ENCODE data around the gene MSL2.
"Not testable (repeated sequence)": the region's sequence is repeated elsewhere in the genome, so short reads cannot be mapped to it uniquely, and the experiment has no call there.

MSL2 gene

GRCh38 chr3:136192831-136193230 is 3.3 kb downstream of the MSL2 start:
- Histone ChIP-seq H3K4ac (ENCODE audit: low read length) (no peak overlapping the region), H3K9me3 (replicated peaks in 1 of 2; ENCODE audit: control insufficient read depth in 2 of 2, insufficient read depth in 1 of 2, low read depth in 1 of 2, low read length in 2 of 2) (peaks cover 0 to 12% of the 10 kb centered on the region in 2 donors)
- WGBS, 2 donors (ENCODE audit: extremely low coverage in 2 of 2, insufficient read length in 2 of 2, insufficient replicate concordance in 1 of 2): no CpG with 5 or more reads among the region's 2 CpGs

GRCh38 chr3:136192195-136192594 is 3.9 kb downstream of the MSL2 start:
- H3K9me3 ChIP-seq (replicated peaks in 1 of 2; ENCODE audit: control insufficient read depth in 2 of 2, insufficient read depth in 1 of 2, low read depth in 1 of 2, low read length in 2 of 2): peaks cover 0 to 12% of the 10 kb centered on the region in 2 donors
- H3K23ac ChIP-seq (ENCODE audit: low read depth, low read length, poor library complexity); H3K18ac ChIP-seq (ENCODE audit: low read length); H3K4ac ChIP-seq (ENCODE audit: low read length); DNase-seq (ENCODE audit: low spot score); H4K8ac ChIP-seq (ENCODE audit: low read depth, low read length); H2BK15ac ChIP-seq (ENCODE audit: low read length); H2BK12ac ChIP-seq (ENCODE audit: low read length); H3K4me1 ChIP-seq (ENCODE audit: control insufficient read depth in 2 of 2, insufficient read depth in 1 of 2, low read depth in 1 of 2, low read length in 2 of 2); H3K4me2 ChIP-seq (ENCODE audit: insufficient read depth, low read length, poor library complexity, severe bottlenecking); H2BK120ac ChIP-seq (ENCODE audit: low read depth, low read length); H3K9ac ChIP-seq (ENCODE audit: low read depth, low read length, poor library complexity); H3K27ac ChIP-seq (replicated peaks; ENCODE audit: low read length); H2AK5ac ChIP-seq (ENCODE audit: low read depth, low read length); H3K14ac ChIP-seq (ENCODE audit: low read length); H3K27me3 ChIP-seq (ENCODE audit: control insufficient read depth in 3 of 3, insufficient read depth in 3 of 3, low read depth in 1 of 3, low read length in 3 of 3); H2BK5ac ChIP-seq (ENCODE audit: low read length); H3K79me1 ChIP-seq (ENCODE audit: low read depth, low read length); H2AFZ ChIP-seq (ENCODE audit: low read length); H4K91ac ChIP-seq (ENCODE audit: low read depth, low read length, poor library complexity): not testable (repeated sequence)
- WGBS, 2 donors (ENCODE audit: extremely low coverage in 2 of 2, insufficient read length in 2 of 2, insufficient replicate concordance in 1 of 2): no CpG with 5 or more reads among the region's 6 CpGs
- peaks cover 0 to 22% of the 10 kb centered on the region in 2 donors for H3K36me3 ChIP-seq (replicated peaks in 1 of 2; ENCODE audit: control insufficient read depth in 2 of 2, insufficient read depth in 2 of 2, low read length in 2 of 2)
- peak overlapping the region in 1 of 2 donors; percentile 21 for H3K4me3 ChIP-seq (ENCODE audit: low read length in 2 of 2)

More at GRCh38 chr3:136192831-136193230, 3.3 kb downstream of the MSL2 start:
- H3K4me3 ChIP-seq (ENCODE audit: low read length in 2 of 2): peak overlapping the region in 1 of 2 donors; percentile 86
- no peak overlapping the region for H4K91ac ChIP-seq (ENCODE audit: low read depth, low read length, poor library complexity)
- no peak overlapping the region for H2AK5ac ChIP-seq (ENCODE audit: low read depth, low read length)
- H3K9ac ChIP-seq (ENCODE audit: low read depth, low read length, poor library complexity): no peak overlapping the region
- no peak overlapping the region for H3K18ac ChIP-seq (ENCODE audit: low read length)
- peaks cover 7% of the 10 kb centered on the region for H3K79me1 ChIP-seq (ENCODE audit: low read depth, low read length)
- H3K4me1 ChIP-seq (ENCODE audit: control insufficient read depth in 2 of 2, insufficient read depth in 1 of 2, low read depth in 1 of 2, low read length in 2 of 2): peaks cover 5 to 8% of the 10 kb centered on the region in 2 donors
- H3K36me3 ChIP-seq (replicated peaks in 1 of 2; ENCODE audit: control insufficient read depth in 2 of 2, insufficient read depth in 2 of 2, low read length in 2 of 2): peaks cover 0 to 22% of the 10 kb centered on the region in 2 donors
- no peak overlapping the region for H2BK120ac ChIP-seq (ENCODE audit: low read depth, low read length)
- H3K4me2 ChIP-seq (ENCODE audit: insufficient read depth, low read length, poor library complexity, severe bottlenecking): no peak overlapping the region
- no peak overlapping the region for H2BK15ac ChIP-seq (ENCODE audit: low read length)
- no peak overlapping the region for H2BK12ac ChIP-seq (ENCODE audit: low read length)
- DNase-seq (ENCODE audit: low spot score): no peak
- H3K27me3 ChIP-seq (ENCODE audit: control insufficient read depth in 3 of 3, insufficient read depth in 3 of 3, low read depth in 1 of 3, low read length in 3 of 3): no peaks in the 10 kb centered on the region
- H4K8ac ChIP-seq (ENCODE audit: low read depth, low read length): no peak overlapping the region
- no peak overlapping the region for H2AFZ ChIP-seq (ENCODE audit: low read length)
- no peak overlapping the region for H3K23ac ChIP-seq (ENCODE audit: low read depth, low read length, poor library complexity)
- no peak overlapping the region for H2BK5ac ChIP-seq (ENCODE audit: low read length)
- no peak overlapping the region for H3K27ac ChIP-seq (replicated peaks; ENCODE audit: low read length)
- no peak overlapping the region for H3K14ac ChIP-seq (ENCODE audit: low read length)

- Histone ChIP-seq H4K8ac (ENCODE audit: low read depth, low read length) (no peak overlapping the region), H2BK12ac (ENCODE audit: low read length) (no peak overlapping the region), H2BK5ac (ENCODE audit: low read length) (no peak overlapping the region), H2BK120ac (ENCODE audit: low read depth, low read length) (no peak overlapping the region), H3K27ac (replicated peaks; ENCODE audit: low read length) (no peak overlapping the region), H2BK15ac (ENCODE audit: low read length) (no peak overlapping the region), H3K27me3 (ENCODE audit: control insufficient read depth in 3 of 3, insufficient read depth in 3 of 3, low read depth in 1 of 3, low read length in 3 of 3) (no peaks in the 10 kb centered on the region), H4K91ac (ENCODE audit: low read depth, low read length, poor library complexity) (no peak overlapping the region), H3K36me3 (replicated peaks in 1 of 2; ENCODE audit: control insufficient read depth in 2 of 2, insufficient read depth in 2 of 2, low read length in 2 of 2) (peaks cover 0 to 22% of the 10 kb centered on the region in 2 donors), H2AK5ac (ENCODE audit: low read depth, low read length) (no peak overlapping the region), H3K14ac (ENCODE audit: low read length) (no peak overlapping the region), H2AFZ (ENCODE audit: low read length) (no peak overlapping the region), H3K9me3 (replicated peaks in 1 of 2; ENCODE audit: control insufficient read depth in 2 of 2, insufficient read depth in 1 of 2, low read depth in 1 of 2, low read length in 2 of 2) (peaks cover 0 to 16% of the 10 kb centered on the region in 2 donors), H3K4ac (ENCODE audit: low read length) (no peak overlapping the region), H3K4me2 (ENCODE audit: insufficient read depth, low read length, poor library complexity, severe bottlenecking) (no peak overlapping the region), H3K23ac (ENCODE audit: low read depth, low read length, poor library complexity) (no peak overlapping the region), H3K79me1 (ENCODE audit: low read depth, low read length) (peaks cover 8% of the 10 kb centered on the region), H3K18ac (ENCODE audit: low read length) (no peak overlapping the region), H3K4me1 (ENCODE audit: control insufficient read depth in 2 of 2, insufficient read depth in 1 of 2, low read depth in 1 of 2, low read length in 2 of 2) (peaks cover 4 to 5% of the 10 kb centered on the region in 2 donors), H3K4me3 (ENCODE audit: low read length in 2 of 2) (no peak overlapping the region), H3K9ac (ENCODE audit: low read depth, low read length, poor library complexity) (no peak overlapping the region)
- WGBS, 2 donors (ENCODE audit: extremely low coverage in 2 of 2, insufficient read length in 2 of 2, insufficient replicate concordance in 1 of 2): no CpG with 5 or more reads among the region's 11 CpGs
- DNase-seq (ENCODE audit: low spot score): no peak
Observed at GRCh38 chr3:136189859-136190617, 6.1 kb downstream of the MSL2 start.

GRCh38 chr3:136189043-136189442 is 7.1 kb downstream of the MSL2 start:
- Histone ChIP-seq H3K9me3 (replicated peaks in 1 of 2; ENCODE audit: control insufficient read depth in 2 of 2, insufficient read depth in 1 of 2, low read depth in 1 of 2, low read length in 2 of 2) (peaks cover 0 to 16% of the 10 kb centered on the region in 2 donors), H2BK15ac (ENCODE audit: low read length) (no peak overlapping the region), H3K4me1 (ENCODE audit: control insufficient read depth in 2 of 2, insufficient read depth in 1 of 2, low read depth in 1 of 2, low read length in 2 of 2) (peaks cover 4 to 5% of the 10 kb centered on the region in 2 donors), H4K91ac (ENCODE audit: low read depth, low read length, poor library complexity) (no peak overlapping the region), H2BK120ac (ENCODE audit: low read depth, low read length) (no peak overlapping the region), H3K36me3 (replicated peaks in 1 of 2; ENCODE audit: control insufficient read depth in 2 of 2, insufficient read depth in 2 of 2, low read length in 2 of 2) (peaks cover 0 to 16% of the 10 kb centered on the region in 2 donors), H3K23ac (ENCODE audit: low read depth, low read length, poor library complexity) (no peak overlapping the region), H3K9ac (ENCODE audit: low read depth, low read length, poor library complexity) (no peak overlapping the region), H2AFZ (ENCODE audit: low read length) (no peak overlapping the region), H3K18ac (ENCODE audit: low read length) (no peak overlapping the region), H2BK12ac (ENCODE audit: low read length) (no peak overlapping the region), H3K4me3 (ENCODE audit: low read length in 2 of 2) (no peak overlapping the region), H2AK5ac (ENCODE audit: low read depth, low read length) (no peak overlapping the region), H3K4ac (ENCODE audit: low read length) (no peak overlapping the region), H2BK5ac (ENCODE audit: low read length) (no peak overlapping the region), H3K14ac (ENCODE audit: low read length) (no peak overlapping the region), H4K8ac (ENCODE audit: low read depth, low read length) (no peak overlapping the region), H3K79me1 (ENCODE audit: low read depth, low read length) (peaks cover 8% of the 10 kb centered on the region), H3K27ac (replicated peaks; ENCODE audit: low read length) (no peak overlapping the region), H3K4me2 (ENCODE audit: insufficient read depth, low read length, poor library complexity, severe bottlenecking) (no peak overlapping the region), H3K27me3 (ENCODE audit: control insufficient read depth in 3 of 3, insufficient read depth in 3 of 3, low read depth in 1 of 3, low read length in 3 of 3) (no peaks in the 10 kb centered on the region)
- no peak for DNase-seq (ENCODE audit: low spot score)
- no CpG with 5 or more reads among the region's 5 CpGs for WGBS, 2 donors (ENCODE audit: extremely low coverage in 2 of 2, insufficient read length in 2 of 2, insufficient replicate concordance in 1 of 2)

Data from neuronal stem cell (in vitro differentiated cells).